ENCODE results near the gene SKAP1.

DNA sequence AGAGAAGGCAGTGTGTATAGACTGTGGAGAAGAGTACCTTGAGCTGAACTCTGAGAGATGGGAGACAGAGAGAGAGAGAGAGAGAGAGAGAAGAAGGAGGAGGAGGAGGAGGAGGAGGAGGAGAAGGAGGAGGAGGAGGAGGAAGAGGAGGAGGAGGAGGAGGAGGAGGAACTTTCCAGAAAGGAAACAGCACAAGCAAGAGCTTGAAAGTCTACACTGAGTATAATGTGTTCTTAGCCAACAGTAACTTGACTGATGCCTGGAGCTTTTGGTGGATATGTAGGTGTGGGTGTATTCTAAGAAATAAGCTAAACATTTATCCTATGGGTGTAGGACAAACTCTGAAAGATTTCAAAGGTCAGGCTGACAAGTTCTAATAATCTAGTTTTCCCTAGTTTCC lies 206.1 kb downstream of the SKAP1 start:
- TF ChIP-seq POLR2A (IDR thresholded peaks at IDR 0.05; ENCODE audit: low read length) (no peak), GATA1 (IDR thresholded peaks at IDR 0.05; ENCODE audit: low read depth, low read length) (no peak)

All from erythroblast (primary cell).